NT2/D1 (cell line): ENCODE data around the gene DHRS1.

Experiments
- DNase-seq: peaks from one replicate; pipeline ENCODE4 v3.0.0-alpha.2; 2011; ENCODE audit warnings: low read depth, low spot score
- H3K27me3 ChIP-seq: 2 replicates; pipeline ENCODE4 v1.6.0; 2011; ENCODE audit warnings: mild to moderate bottlenecking; ENCODE audit not compliant: insufficient read length, insufficient read depth
- H3K36me3 ChIP-seq: 2 replicates; pipeline ENCODE4 v1.6.1; 2011; ENCODE audit warnings: mild to moderate bottlenecking, low read length, mixed read lengths; ENCODE audit not compliant: insufficient read depth, insufficient read length
- H3K4me1 ChIP-seq: 2 replicates; pipeline ENCODE4 v1.5.1; 2011; ENCODE audit not compliant: insufficient read depth, insufficient read length
- H3K4me3 ChIP-seq: 2 replicates; pipeline ENCODE4 v1.5.1; 2011; ENCODE audit warnings: low read depth; ENCODE audit not compliant: insufficient read length
- H3K9ac ChIP-seq: 2 replicates; pipeline ENCODE4 v1.6.0; 2011; ENCODE audit warnings: low read depth; ENCODE audit not compliant: insufficient read length
- H3K9me3 ChIP-seq: 2 replicates; pipeline ENCODE4 v1.5.1; 2011; ENCODE audit warnings: mild to moderate bottlenecking, low read length; ENCODE audit not compliant: insufficient read depth
- SUZ12 ChIP-seq: IDR thresholded peaks from 2 replicates; pipeline ENCODE4 v1.6.1; 2011; ENCODE audit not compliant: insufficient read length, insufficient read depth; ENCODE audit errors: extremely low read depth
- YY1 ChIP-seq: IDR thresholded peaks from 2 replicates; pipeline ENCODE4 v1.6.1; 2011; ENCODE audit not compliant: insufficient read length, insufficient read depth
- ZNF274 ChIP-seq: IDR thresholded peaks from 2 replicates; pipeline ENCODE4 v1.6.1; 2011; ENCODE audit warnings: mild to moderate bottlenecking, low read depth, low read length

Gene DHRS1

GRCh38 chr14:24283796-24284460 is 15.7 kb downstream of the DHRS1 start:
- Histone ChIP-seq H3K4me1 (peaks cover 4% of the 10 kb centered on the region), H3K27me3 (no peaks in the 10 kb centered on the region), H3K9me3 (no peaks in the 10 kb centered on the region), H3K36me3 (no peaks in the 10 kb centered on the region), H3K4me3 (no peak overlapping the region), H3K9ac (no peak overlapping the region)
- no peak for DNase-seq
- TF ChIP-seq ZNF274: no peak
- TF ChIP-seq YY1: no peak
- no peak for TF ChIP-seq SUZ12

DNA sequence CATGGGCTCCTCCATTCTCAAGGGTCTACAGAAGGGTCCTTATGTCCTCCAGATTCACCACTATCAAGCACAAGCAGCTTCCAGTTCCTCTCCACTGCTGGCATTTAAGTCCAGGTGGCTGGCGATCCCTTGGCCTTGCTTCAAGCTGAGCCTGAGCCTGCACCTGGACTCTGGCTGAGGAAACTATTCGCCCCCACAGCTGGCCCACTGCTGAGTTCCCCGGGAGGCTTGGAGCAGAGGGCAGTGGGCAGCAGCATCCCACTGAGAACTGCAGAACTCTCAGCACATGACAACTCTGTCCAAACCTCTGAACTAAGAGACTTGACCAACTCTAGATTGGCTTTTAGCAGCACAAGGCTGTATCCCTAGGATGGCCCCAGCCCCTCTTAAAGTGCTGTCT is 16.8 kb downstream of the DHRS1 start:
- no peaks in the 10 kb centered on the region for H3K36me3 ChIP-seq
- peaks cover 4% of the 10 kb centered on the region for H3K4me1 ChIP-seq
- H3K4me3 ChIP-seq: no peak overlapping the region
- DNase-seq: no peak
- H3K9me3 ChIP-seq: no peaks in the 10 kb centered on the region
- TF ChIP-seq YY1 (no peak), ZNF274 (no peak), SUZ12 (no peak)
- no peak overlapping the region for H3K9ac ChIP-seq
- no peaks in the 10 kb centered on the region for H3K27me3 ChIP-seq

GRCh38 chr14:24281636-24282035 is 17.9 kb downstream of the DHRS1 start:
- H3K9me3 ChIP-seq: no peaks in the 10 kb centered on the region
- DNase-seq: no peak
- TF ChIP-seq YY1: no peak
- no peak for TF ChIP-seq SUZ12
- no peak for TF ChIP-seq ZNF274
- peaks cover 4% of the 10 kb centered on the region for H3K4me1 ChIP-seq
- H3K4me3 ChIP-seq: no peak overlapping the region
- H3K9ac ChIP-seq: no peak overlapping the region
- no peaks in the 10 kb centered on the region for H3K36me3 ChIP-seq
- no peaks in the 10 kb centered on the region for H3K27me3 ChIP-seq

- Histone ChIP-seq H3K27me3 (no peaks in the 10 kb centered on the region), H3K36me3 (no peaks in the 10 kb centered on the region), H3K9ac (no peak overlapping the region), H3K4me3 (no peak overlapping the region), H3K4me1 (peaks cover 4% of the 10 kb centered on the region), H3K9me3 (no peaks in the 10 kb centered on the region)
- TF ChIP-seq YY1 (no peak), SUZ12 (no peak), ZNF274 (no peak)
- DNase-seq: no peak
Observed at GRCh38 chr14:24280797-24281460, 18.7 kb downstream of the DHRS1 start.

DNA sequence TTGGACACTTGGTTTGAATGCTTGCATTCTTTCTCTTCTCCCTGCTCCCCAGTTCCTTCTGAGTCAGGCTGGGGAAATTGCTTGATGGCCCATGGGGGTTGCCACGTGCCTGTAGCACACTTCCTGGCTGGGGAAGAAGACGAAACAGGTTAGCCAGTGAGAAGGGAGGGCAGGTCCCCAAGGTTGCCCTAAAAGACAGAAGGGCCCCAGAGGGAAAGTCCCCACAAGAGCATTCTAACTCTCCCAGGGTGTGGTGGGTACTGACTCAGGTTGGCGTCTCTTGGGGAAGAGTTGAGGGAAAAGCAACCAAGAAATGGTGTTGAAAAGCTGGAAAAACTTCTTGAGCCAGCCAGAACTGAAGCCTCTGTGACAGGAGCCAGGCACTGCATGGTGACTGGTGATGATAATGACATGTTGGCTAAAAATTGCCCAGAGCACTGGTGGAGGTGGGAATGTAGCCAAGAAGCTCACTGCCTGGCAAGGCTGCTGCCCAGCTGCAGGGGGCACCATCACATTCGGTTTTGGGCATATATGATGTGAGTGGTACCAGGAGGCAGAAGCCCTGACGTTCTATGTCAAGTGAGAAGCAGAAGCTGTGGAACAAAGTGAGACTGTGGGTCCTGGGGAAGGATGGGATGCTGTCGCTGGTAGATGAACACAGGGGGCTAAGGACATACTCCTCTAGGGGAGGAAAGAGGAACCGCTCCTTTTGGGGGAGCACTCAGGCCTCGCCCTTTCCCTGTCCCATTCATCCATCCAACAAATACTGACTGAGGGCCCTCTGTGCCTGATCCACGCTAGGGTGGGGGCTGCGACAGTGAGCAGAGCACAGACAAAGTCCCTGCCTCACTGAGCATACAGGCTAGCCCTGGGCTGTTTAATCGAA is 20.0 kb downstream of the DHRS1 start:
- peaks cover 4% of the 10 kb centered on the region for H3K4me1 ChIP-seq
- no peak for DNase-seq
- H3K27me3 ChIP-seq: no peaks in the 10 kb centered on the region
- H3K9me3 ChIP-seq: no peaks in the 10 kb centered on the region
- H3K9ac ChIP-seq: no peak overlapping the region
- TF ChIP-seq YY1: no peak
- no peak for TF ChIP-seq ZNF274
- no peak for TF ChIP-seq SUZ12
- no peaks in the 10 kb centered on the region for H3K36me3 ChIP-seq
- no peak overlapping the region for H3K4me3 ChIP-seq

- no peak for DNase-seq
- H3K36me3 ChIP-seq: peaks cover 3% of the 10 kb centered on the region
Observed at GRCh38 chr14:24278424-24278823, 21.2 kb downstream of the DHRS1 start.

GRCh38 chr14:24277606-24278321 is 21.8 kb downstream of the DHRS1 start:
- peaks cover 4% of the 10 kb centered on the region for H3K4me1 ChIP-seq
- H3K9me3 ChIP-seq: no peaks in the 10 kb centered on the region
- no peak overlapping the region for H3K4me3 ChIP-seq
- no peak for DNase-seq
- no peak overlapping the region for H3K9ac ChIP-seq
- no peaks in the 10 kb centered on the region for H3K27me3 ChIP-seq
- peaks cover 4% of the 10 kb centered on the region for H3K36me3 ChIP-seq
- no peak for TF ChIP-seq SUZ12
- TF ChIP-seq ZNF274: no peak
- no peak for TF ChIP-seq YY1

More at GRCh38 chr14:24278424-24278823, 21.2 kb downstream of the DHRS1 start:
- Histone ChIP-seq H3K9ac (no peak overlapping the region), H3K4me3 (no peak overlapping the region), H3K9me3 (no peaks in the 10 kb centered on the region), H3K4me1 (peaks cover 4% of the 10 kb centered on the region), H3K27me3 (no peaks in the 10 kb centered on the region)
- no peak for TF ChIP-seq ZNF274
- TF ChIP-seq YY1: no peak
- no peak for TF ChIP-seq SUZ12
